Smooth muscle cell (in vitro differentiated cells): ENCODE measurements around the gene ALOXE3. TPM values are rescaled to one million over a fixed set of nuclear protein-coding genes. Genes with fewer than 3 reads are reported as not detected.
A peak's percentile ranks its signal among the peaks of the same experiment; 100 is the strongest.

ENCODE experiments used
- DNase-seq: peaks from one replicate; lab custom pipeline; 2025; ENCODE audit not compliant: unreplicated experiment; lab: John Stamatoyannopoulos, UW
- H2AFZ ChIP-seq: fragments of 200-600 bp; sonication (generic); 2 replicates; pipeline ENCODE4 v1.6.0; 2016; ENCODE audit warnings: antibody characterized with exemption, low read depth, mild to moderate bottlenecking
- H3F3A ChIP-seq: fragments of 200-600 bp; sonication (generic); 2 replicates; pipeline ENCODE4 v1.6.0; 2017; ENCODE audit warnings: antibody characterized with exemption, low read depth
- H3K27ac ChIP-seq: fragments of 200-600 bp; sonication (generic); 2 replicates; pipeline ENCODE4 v1.5.1; 2016; ENCODE audit warnings: low read depth, mild to moderate bottlenecking
- H3K27me3 ChIP-seq: fragments of 200-600 bp; sonication (generic); 2 replicates; pipeline ENCODE4 v1.6.1; 2016; ENCODE audit warnings: low read depth, mild to moderate bottlenecking
- H3K36me3 ChIP-seq: fragments of 200-600 bp; sonication (generic); 2 replicates; pipeline ENCODE4 v1.5.1; 2016; ENCODE audit warnings: low read depth
- H3K4me1 ChIP-seq: fragments of 200-600 bp; sonication (generic); 2 replicates; pipeline ENCODE4 v1.5.1; 2016; ENCODE audit warnings: low read depth
- H3K4me2 ChIP-seq: fragments of 200-600 bp; sonication (generic); 2 replicates; pipeline ENCODE4 v1.6.0; 2016; ENCODE audit warnings: mild to moderate bottlenecking
- H3K4me3 ChIP-seq: fragments of 200-600 bp; sonication (generic); 2 replicates; pipeline ENCODE4 v1.5.1; 2016; ENCODE audit warnings: mild to moderate bottlenecking
- H3K79me2 ChIP-seq: fragments of 200-600 bp; sonication (generic); 2 replicates; pipeline ENCODE4 v1.6.0; 2016; ENCODE audit warnings: low read depth, mild to moderate bottlenecking
- H3K9ac ChIP-seq: fragments of 200-600 bp; sonication (generic); 2 replicates; pipeline ENCODE4 v1.6.0; 2016; ENCODE audit warnings: low read depth
- H3K9me3 ChIP-seq: fragments of 200-600 bp; sonication (generic); replicated peaks from 2 replicates; pipeline ENCODE4 v1.5.1; 2016; ENCODE audit warnings: low read depth
- H4K20me1 ChIP-seq: fragments of 200-600 bp; sonication (generic); 2 replicates; pipeline ENCODE4 v1.6.0; 2016; ENCODE audit warnings: low read depth
- WGBS: methylation state at CpG from one replicate; pipeline ENCODE4 v1.1.7; 2016; ENCODE audit warnings: low lambda C conversion rate; 5-methylcytosine and 5-hydroxymethylcytosine counted together
- polyA plus RNA-seq: library from polyadenylated mRNA; unstranded; fragments of >200 nt; fragmentation: Nextera tagmentation; extraction: Ambion mirVana; gene quantifications from 2 replicates; pipeline ENCODE4 v1.2.1, GENCODE V29; 2016
- total RNA-seq: library from RNA; depleted of rRNA; stranded (reverse); fragments of >200 nt; gene quantifications from 2 replicates; pipeline ENCODE4 v1.2.3, GENCODE V29; 2014
- TF ChIP-seq, protein P1 (sequence below): fragments of 200-600 bp; sonication (generic); IDR thresholded peaks from 2 replicates; pipeline ENCODE4 v1.5.1; 2017; ENCODE audit warnings: borderline replicate concordance, mild to moderate bottlenecking, antibody characterized with exemption; ENCODE audit not compliant: insufficient read depth, poor library complexity, severe bottlenecking

The ALOXE3 gene
- total and polyA plus RNA-seq, 2 experiments from 2014 or later = 0.25 to 1.7 TPM

- Histone ChIP-seq H3K36me3 (no peaks in the 10 kb centered on the region), H2AFZ (no peak overlapping the region), H3K4me2 (peak overlapping the region; percentile 50), H3K27me3 (peaks cover 20% of the 10 kb centered on the region), H3K9me3 (no peaks in the 10 kb centered on the region), H3K4me1 (no peaks in the 10 kb centered on the region), H4K20me1 (no peaks in the 10 kb centered on the region), H3K9ac (no peak overlapping the region), H3K27ac (no peak overlapping the region), H3F3A (peaks cover 9% of the 10 kb centered on the region), H3K79me2 (no peaks in the 10 kb centered on the region), H3K4me3 (no peak overlapping the region)
- DNase-seq = no peak
- WGBS = 95% methylated on average over 3 of the region's 3 CpGs
- TF ChIP-seq, protein P1, sequence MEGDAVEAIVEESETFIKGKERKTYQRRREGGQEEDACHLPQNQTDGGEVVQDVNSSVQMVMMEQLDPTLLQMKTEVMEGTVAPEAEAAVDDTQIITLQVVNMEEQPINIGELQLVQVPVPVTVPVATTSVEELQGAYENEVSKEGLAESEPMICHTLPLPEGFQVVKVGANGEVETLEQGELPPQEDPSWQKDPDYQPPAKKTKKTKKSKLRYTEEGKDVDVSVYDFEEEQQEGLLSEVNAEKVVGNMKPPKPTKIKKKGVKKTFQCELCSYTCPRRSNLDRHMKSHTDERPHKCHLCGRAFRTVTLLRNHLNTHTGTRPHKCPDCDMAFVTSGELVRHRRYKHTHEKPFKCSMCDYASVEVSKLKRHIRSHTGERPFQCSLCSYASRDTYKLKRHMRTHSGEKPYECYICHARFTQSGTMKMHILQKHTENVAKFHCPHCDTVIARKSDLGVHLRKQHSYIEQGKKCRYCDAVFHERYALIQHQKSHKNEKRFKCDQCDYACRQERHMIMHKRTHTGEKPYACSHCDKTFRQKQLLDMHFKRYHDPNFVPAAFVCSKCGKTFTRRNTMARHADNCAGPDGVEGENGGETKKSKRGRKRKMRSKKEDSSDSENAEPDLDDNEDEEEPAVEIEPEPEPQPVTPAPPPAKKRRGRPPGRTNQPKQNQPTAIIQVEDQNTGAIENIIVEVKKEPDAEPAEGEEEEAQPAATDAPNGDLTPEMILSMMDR = no peak
These were observed 62.5 kb downstream of the ALOXE3 start for GRCh38 chr17:8055851-8056231.

DNA sequence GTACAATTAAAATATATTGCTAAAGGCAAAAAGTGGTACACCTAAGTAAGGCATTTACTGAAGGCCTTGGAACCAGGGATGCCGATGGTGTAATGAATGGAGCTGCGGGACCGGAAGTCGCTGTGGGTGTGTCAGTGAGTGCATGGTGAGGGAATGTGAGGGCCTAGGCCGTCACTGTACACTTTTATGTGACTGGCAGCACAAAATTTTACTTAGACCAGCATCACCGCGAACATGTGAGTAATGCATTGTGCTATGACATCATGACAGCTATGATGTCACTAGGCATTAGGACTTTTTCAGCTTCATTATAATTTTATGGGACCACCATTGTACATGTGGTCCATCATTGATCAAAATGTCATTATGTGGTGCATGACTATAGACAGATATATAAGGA, 64.7 kb downstream of the ALOXE3 start:
- H2AFZ ChIP-seq = no peak overlapping the region
- TF ChIP-seq, protein P1 = no peak
- no peak overlapping the region for H3K27ac ChIP-seq
- peaks cover 9% of the 10 kb centered on the region for H3F3A ChIP-seq
- no peaks in the 10 kb centered on the region for H3K9me3 ChIP-seq
- no peaks in the 10 kb centered on the region for H3K36me3 ChIP-seq
- H3K4me1 ChIP-seq = no peaks in the 10 kb centered on the region
- H3K79me2 ChIP-seq = no peaks in the 10 kb centered on the region
- 93% methylated on average over 7 of the region's 7 CpGs for WGBS
- H3K9ac ChIP-seq = no peak overlapping the region
- H3K27me3 ChIP-seq = no peaks in the 10 kb centered on the region
- no peak overlapping the region for H3K4me3 ChIP-seq
- no peak overlapping the region for H3K4me2 ChIP-seq
- no peak for DNase-seq
- H4K20me1 ChIP-seq = no peaks in the 10 kb centered on the region

DNA sequence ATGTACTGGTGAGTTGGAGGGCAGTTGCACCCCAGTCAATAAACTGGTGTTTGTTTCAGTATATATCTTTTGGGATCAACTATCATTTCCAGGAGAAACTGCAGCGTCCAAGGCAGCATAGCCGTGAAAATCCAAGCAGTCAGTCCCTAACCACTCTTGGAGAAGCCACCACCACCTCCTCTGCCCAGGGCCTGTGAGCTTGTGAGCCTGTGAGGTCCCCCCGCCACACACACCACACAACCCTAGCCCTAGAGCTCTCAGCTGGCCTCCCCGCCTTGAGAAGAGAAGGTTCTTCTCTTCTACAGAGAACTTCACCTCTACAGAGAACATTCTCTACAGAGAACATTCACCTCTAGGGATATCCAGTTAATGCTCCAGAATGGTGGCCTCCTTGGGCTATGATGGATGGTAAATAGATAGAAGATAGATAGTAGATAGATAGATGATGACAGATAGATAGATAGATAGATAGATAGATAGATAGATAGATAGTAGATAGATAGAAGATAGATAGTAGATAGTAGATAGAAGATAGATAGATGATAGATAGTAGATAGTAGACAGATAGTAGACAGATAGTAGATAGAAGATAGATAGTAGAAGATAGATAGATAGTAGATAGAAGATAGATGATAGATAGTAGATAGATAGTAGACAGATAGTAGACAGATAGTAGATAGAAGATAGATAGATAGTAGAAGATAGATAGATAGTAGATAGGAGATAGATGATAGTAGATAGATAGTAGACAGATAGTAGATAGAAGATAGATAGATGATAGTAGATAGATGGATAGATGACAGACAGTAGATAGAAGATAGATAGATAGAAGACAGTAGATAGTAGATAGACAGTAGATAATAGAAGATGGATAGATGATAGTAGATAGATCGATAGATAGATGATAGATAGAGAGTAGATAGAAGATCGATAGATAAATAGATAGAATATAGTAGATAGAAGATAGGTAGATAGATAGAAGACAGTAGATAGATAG, 65.8 kb downstream of the ALOXE3 start:
- DNase-seq = no peak
- Histone ChIP-seq H3K27me3 (no peaks in the 10 kb centered on the region), H2AFZ (no peak overlapping the region), H3K9me3 (no peaks in the 10 kb centered on the region), H3K9ac (no peak overlapping the region), H3K79me2 (no peaks in the 10 kb centered on the region), H3K36me3 (no peaks in the 10 kb centered on the region), H3F3A (peaks cover 9% of the 10 kb centered on the region), H4K20me1 (no peaks in the 10 kb centered on the region), H3K4me2 (no peak overlapping the region), H3K4me3 (no peak overlapping the region), H3K4me1 (no peaks in the 10 kb centered on the region), H3K27ac (no peak overlapping the region)
- TF ChIP-seq, protein P1 = no peak
- 88% methylated on average over 6 of the region's 6 CpGs for whole genome bisulfite sequencing
